GM19240 (cell line): ENCODE results near the gene ENTPD1.
"Not testable (repeated sequence)": the region's sequence is repeated elsewhere in the genome, so short reads cannot be mapped to it uniquely, and the experiment has no call there.

Experiments used
- DNase-seq: peaks from one replicate; pipeline ENCODE4 v3.0.0; 2011; ENCODE audit warnings: low spot score; ENCODE audit not compliant: insufficient read length

The ENTPD1 gene

DNA sequence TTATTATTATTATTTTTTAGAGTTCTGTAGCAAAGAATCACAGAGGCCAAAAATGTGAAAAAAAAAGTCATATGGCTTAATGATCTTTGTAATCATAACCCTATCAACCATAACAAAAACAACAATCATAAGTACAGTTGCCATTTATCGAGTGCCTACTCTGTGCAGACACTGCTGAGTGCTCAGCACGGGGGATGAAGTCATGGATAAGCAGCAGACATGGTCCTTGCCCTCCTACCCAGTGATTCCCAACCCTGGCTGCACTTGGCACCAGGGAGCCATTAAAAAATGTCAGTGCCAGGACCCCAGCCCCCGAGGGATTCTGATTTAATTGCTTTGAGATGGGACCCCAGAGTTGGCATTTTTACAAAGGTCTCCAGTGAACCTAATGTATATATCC lies 38.2 kb downstream of the ENTPD1 start:
- DNase-seq, result no peak

DNA sequence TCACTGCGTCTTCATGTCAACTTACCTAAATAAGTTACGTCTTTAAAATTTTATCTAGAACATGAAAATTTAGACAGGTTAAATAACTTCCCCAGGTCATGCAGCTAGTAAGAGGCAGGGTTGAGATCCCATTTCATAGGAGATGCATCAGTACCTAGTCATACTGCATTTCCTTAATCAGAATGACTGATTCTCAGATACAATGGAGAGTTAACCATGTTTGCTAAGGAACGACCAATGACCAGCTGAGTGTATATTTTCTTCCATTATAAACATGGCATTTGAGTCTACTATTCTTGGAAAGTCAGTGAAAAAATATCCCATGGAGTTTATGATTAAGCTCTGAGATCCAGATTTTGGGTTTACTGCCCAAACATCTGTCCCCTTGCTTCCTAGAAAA lies 39.6 kb downstream of the ENTPD1 start:
- DNase-seq, result no peak

DNA sequence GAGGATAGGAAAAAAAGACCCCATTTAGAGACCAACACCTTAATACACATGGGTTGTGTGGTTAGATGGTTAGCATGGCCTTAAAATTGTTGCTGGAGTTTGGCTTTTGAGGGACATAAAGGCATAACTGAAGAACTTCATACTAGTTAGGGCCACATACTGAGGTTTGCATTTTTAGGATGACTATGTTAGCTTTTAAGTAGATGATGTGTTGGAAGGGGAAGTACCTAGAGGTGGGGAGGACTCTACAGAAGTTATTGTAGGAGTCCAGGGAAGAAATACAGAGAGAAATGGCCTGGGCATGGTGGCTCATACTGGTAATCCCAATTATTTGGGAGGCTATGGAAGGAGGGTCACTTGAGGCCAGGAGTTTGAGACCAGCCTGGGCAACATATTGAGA lies 40.5 kb downstream of the ENTPD1 start:
- DNase-seq, result no peak

DNA sequence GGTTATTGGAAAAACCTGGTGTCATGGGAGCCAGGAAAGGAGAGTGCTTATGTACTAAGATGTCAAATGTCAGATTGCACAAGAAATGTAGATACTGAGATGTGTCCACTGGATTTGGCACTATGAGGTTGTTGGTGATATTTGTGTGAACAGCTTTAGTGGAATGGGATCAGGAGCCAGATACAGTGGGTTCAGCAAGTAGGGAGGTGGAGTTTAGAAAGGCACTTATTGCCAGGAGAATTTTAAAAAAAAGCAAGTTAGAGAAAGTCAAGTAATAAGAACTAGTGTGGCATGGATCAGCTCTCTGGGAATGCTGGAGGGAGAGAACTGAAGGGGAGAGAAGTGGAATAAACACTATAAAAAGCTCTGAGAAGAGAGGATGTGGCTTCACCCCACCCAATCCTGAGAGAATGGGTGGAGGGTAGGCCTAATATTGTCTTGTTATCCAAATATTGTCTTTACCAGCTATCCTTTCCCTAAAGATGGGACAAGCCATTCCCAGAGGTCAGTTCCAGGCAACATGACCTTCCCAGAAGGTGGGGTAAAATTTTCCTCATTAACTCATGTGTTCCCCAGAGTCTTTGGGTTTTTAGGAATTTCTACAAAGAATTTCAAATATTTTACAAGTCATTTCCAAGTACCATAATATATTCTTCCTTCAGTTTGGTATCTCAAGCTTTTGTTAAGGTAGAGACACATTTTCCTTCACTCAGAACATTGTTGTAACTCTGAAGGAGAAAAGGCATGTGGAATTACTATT lies 42.3 kb downstream of the ENTPD1 start:
- DNase-seq, result no peak

DNA sequence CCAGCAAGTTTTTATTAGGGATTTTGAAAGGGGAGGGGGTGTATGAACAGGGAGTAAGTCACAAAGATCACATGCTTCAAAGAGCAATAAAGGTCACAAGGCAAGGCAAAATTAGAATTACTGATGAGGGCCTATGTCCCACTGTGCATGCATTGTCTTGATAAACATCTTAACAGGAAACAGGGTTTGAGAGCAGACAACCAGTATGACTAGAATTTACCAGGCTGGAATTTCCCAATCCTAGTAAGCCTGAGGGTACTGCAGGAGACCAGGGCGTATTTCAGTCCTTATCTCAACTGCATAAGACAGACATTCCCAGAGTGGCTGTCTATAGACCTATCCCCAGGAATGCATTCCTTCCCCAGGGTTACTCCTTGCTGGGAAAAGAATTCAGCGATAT lies 44.3 kb downstream of the ENTPD1 start:
- DNase-seq, result not testable (repeated sequence)

DNA sequence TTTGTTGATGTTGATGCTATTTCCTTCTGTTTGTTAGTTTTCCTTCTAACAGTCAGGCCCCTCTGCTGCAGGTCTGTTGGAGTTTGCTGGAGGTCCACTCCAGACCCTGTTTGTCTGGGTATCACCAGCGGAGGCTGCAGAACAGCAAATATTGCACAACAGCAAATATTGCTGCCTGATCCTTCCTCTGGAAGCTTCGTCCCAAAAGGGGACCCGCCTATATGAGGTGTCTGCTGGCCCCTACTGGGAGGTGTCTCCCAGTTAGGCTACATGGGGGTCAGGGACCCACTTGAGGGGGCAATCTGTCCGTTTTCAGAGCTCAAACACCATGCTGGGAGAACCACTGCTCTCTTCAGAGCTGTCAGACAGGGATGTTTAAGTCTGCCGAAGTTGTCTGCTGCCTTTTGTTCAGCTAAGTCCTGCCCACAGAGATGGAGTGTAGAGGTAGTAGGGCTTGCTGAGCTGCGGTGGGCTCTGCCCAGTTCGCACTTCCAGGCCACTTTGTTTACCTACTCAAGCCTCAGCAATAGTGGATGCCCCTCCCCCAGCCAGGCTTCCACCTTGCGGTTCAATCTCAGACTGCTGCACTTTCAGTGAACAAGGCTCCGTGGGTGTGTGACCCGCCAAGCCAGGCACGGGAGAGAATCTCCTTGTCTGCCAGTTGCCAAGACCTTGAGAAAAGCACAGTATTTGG lies 50.9 kb downstream of the ENTPD1 start:
- DNase-seq, result not testable (repeated sequence)

DNA sequence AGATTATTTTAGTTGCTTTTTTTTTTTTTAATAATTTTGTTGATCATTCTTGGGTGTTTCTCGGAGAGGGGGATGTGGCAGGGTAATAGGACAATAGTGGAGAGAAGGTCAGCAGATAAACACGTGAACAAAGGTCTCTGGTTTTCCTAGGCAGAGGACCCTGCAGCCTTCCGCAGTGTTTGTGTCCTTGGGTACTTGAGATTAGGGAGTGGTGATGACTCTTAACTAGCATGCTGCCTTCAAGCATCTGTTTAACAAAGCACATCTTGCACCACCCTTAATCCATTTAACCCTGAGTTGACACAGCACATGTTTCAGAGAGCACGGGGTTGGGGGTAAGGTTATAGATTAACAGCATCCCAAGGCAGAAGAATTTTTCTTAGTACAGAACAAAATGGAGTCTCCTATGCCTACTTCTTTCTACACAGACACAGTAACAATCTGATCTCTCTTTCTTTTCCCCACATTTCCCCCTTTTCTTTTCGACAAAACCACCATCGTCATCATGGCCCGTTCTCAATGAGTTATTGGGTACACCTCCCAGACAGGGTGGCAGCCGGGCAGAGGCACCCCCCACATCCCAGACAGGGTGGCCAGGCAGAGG lies 52.8 kb downstream of the ENTPD1 start:
- not testable (repeated sequence) for DNase-seq

DNA sequence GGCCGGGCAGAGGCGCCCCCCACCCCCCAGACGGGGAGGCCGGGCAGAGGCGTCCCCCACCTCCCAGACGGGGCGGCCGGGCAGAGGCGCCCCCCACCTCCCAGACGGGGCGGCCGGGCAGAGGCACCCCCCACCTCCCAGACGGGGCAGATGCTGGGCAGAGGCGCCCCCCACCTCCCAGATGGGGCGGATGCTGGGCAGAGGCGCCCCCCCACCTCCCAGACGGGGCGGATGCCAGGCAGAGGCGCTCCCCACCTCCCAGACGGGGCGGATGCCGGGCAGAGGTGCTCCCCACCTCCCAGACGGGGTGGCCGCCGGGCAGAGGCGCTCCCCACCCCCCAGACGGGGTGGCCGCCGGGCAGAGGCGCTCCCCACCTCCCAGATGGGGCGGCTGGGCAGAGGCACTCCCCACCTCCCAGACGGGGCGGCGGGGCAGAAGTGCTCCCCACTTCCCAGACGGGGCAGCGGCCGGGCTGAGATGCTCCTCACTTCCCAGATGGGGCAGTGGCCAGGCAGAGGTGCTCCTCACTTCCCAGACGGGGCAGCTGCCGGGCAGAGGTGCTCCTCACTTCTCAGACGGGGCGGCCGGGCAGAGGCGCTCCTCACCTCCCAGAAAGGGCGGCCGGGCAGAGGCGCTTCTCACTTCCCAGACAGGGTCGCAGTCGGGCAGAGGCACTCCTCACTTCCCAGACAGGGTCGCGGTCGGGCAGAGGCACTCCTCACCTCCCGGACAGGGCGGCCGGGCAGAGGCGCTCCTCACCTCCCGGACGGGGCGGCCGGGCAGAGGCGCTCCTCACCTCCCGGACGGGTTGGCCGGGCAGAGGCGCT lies 53.6 kb downstream of the ENTPD1 start:
- DNase-seq, result no peak

DNA sequence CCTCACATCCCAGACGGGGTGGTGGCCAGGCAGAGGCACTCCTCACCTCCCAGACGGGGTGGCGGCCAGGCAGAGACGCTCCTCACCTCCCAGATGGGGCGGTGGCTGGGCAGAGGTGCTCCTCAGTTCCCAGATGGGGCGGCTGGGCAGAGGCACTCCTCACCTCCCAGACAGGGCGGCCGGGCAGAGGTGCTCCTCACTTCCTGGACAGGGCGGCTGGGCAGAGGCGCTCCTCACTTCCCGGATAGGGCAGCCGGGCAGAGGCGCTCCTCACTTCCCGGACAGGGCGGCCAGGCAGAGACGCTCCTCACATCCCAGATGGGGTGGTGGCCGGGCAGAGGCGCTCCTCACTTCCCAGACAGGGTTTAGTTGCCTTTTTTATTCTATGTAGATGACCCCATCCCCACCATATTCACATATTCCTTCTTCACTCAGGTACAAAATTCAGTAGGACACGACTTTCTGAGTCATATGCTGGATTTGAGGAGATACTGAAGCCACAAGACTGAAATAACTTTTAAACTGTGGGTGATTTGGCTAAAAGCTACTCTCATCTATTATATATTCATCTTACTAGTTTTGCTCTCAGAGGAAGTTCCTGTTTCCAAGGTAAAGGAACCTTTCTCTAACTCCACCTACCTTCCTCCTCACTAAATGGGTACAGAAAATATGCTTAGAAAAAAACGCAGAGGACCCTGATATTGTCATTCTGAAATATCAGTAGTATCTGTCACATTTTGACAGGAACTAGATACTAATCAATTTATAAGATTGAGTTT lies 54.4 kb downstream of the ENTPD1 start:
- DNase-seq, result no peak

DNA sequence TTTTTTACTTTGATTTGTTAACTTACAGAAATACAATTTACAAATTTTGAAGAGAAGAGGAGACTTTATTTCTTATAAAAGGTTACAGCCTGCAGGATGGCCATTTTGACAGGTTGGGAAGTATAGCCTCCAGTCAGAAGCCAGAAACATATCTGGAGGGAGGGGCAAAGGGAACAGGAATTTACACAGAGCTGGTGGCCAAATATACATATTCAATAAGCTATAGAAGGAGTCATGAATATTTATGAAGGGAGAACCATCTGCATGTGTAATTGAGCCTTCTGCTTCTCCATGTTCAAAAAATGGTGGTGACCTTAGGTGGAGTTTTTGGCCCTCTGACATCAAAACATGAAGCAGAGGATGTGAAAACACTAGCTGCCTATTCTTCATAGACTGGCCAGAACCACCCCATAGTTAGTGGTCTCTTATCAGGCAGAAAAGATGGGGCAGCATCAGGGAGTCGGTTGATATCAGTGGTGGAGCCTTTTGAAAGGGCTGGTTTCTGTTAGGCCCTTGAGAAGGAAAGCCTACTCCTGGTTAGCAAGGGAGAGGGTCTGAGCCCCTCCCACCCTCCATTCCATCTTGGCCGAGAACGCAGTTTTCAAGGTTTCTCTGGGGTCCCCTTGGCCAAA lies 57.2 kb downstream of the ENTPD1 start:
- no peak for DNase-seq

DNA sequence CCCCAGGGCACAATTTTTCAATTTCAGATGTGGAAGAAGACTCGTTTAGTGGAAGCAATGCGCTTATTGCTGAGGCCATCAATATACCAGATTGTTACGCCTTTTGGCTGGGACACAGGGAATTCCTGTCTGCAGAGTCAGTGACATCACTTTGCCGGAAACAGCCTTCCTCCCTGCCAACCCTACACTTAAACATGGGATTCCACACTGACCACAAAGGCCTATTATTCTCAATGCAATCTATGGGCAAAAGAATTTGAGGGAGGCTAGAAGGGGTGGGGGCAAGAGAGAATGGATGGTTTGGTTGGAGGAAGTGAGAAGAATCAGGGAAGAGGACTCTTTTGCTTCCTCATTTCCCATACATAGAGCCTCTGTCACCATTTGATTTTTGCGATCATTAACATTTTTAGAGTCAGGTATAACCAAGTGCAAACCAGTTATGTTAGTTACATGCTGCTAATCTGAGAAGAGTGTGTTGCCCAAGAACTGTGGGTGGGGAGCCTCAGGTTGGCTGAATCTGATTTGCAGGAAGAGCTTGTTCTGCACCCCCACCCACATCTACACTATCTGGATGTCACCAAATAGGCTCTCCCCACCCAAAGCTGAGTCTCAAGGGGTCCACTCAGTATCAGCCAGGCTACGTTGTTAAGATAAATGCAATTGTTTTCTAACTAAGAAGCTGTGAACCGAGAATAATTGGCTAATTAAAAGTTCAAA lies 58.2 kb downstream of the ENTPD1 start:
- no peak for DNase-seq

DNA sequence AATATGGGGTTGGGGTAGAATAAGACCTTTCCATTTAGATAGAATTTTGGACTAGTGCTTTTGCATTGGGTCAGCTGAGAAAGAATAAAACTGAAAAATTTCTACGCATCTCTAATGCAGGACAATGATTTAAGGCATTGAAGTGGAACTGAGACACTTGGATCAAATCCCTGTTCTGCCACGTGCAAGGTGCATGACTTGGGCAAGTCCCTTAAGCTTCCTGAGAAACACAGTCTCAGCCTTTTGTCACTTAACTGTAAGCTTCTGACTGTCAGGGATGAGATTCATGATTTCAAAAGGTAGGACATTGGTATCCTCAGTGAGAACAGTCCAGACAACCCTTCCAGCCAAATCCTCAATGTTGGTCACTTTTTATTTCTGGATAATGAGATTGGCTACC lies 59.2 kb downstream of the ENTPD1 start:
- DNase-seq, result no peak

DNA sequence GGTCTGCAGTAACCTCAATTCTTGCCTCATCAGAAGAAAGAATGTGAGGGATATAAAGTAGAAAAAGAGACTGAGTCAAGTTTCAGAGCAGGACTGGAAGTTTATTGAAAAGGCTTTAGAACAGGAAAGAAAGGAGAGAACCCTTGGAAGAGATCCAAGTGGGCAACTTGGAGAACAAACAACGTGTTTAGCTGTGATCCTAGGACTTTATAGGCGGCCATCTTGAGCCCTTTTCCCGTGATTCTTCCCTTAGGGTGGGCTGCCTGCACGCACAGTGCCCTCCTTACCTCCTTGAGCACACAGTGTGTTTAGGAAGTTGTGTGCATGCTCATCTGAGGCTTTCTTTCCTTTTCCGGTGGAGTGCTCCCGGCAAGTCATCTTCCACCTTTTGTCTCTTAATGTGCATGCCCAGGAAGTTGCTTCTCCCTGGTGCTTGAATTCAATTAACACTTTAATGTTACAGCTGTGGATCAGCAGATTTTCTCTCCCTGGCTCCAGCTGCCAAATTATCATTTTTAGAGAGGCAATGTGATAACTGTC lies 59.8 kb downstream of the ENTPD1 start:
- no peak for DNase-seq

DNA sequence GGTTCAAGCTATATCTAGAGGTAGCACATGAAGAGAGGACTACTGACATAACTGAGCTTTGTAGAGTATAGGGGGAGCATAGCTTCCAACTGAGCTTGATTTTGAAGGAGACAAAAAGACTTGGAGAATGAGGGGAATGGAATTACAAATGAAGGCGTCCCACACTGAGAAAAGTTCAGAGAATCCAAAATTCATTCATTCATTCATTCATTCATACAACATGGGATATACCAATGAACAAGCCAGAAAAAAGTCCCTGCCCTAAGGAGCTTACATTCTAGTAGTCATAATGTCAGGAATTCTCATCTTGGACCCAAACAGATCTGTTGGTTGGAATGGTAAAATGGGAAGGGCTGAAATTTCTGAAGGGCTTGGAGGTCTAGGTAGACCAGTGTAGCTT lies 62.0 kb downstream of the ENTPD1 start:
- DNase-seq, result no peak

DNA sequence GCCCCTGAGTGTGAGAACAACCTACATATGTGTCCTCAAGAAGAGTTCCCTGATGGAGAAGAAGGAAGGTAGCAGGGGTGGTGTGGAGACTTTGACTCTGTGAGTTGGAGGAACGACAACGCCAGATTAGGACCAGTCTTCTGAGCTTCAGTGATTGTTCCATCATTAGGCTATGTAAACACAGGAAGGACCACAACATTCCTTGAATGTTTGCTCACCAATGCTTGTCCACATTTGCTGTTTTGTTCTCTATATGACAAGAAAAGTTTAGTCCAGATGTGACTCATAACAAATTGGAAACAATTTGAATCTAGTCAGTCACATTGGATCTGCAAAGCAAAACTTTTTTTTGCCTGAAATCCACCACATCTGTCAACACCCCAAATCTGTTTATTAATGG lies 62.7 kb downstream of the ENTPD1 start:
- DNase-seq, result no peak

DNA sequence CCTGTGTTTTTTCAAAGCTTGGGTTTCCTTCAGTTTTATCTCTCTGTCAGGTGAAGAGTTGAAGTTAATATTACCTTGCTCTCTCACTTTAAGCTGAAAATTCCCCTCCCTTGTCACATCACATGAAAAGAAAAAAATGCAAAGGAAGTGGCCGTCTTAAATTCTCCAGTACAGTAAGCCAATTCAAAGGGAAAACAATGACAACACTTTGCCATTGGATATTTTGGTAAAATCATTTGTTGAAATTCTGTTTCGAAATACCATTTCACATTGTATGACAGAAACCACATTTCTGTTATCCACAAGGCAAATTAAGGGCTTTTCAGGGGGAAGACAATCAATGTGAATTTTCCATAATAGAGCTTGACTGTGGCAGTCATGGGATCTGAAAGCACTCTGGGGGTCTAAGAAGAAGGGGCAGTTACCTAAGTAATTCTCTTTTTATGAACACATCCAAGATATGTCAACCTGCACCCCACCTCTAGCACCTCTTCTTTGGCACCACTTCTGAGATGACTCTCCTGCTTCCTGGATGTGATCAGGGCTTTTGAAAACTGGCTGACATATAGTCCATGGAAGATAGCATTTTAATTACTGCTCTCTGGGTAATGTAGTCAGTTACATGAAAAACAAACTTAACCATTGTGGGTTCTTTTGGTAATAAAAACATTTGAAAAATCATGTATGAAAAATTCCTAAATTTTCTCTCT lies 63.8 kb downstream of the ENTPD1 start:
- DNase-seq, result no peak

DNA sequence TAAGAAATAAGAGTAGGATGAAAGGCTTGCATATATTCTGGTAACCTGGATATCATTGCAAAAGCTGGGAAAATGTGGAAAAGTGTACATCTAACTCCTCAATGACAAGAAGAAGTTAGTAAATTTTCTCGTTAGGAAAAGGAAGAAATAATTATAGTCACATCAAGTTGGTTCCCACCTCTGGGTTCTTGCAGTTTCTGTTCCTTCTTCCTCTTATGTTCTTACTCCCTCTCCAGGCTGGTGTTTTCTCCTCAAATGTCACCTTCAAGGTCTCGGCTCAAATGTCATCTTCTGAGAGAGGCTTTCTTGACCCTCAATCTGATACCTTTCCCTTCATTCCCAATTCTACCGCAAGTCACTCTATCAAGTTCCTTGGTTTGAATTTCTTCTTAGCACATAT lies 64.4 kb downstream of the ENTPD1 start:
- DNase-seq, result no peak

DNA sequence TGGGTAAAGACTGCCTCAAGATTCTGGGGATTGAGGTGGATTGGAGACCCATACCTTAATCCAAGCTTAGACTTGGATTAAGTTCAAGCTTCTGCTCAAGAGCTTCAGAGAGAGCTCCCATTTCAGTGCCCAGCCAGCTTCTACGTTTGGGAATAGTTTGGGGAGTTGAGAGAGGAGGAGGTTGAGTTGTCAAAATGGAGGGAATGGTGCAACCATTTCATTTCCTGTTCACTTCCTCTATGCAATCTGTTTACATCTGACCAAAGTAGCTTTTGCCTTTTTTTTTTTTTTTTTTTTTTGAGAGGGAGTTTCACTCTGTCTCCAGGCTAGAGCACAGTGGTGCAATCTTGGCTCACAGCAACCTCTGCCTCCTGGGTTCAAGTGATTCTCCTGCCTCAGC lies 65.8 kb downstream of the ENTPD1 start:
- no peak for DNase-seq

DNA sequence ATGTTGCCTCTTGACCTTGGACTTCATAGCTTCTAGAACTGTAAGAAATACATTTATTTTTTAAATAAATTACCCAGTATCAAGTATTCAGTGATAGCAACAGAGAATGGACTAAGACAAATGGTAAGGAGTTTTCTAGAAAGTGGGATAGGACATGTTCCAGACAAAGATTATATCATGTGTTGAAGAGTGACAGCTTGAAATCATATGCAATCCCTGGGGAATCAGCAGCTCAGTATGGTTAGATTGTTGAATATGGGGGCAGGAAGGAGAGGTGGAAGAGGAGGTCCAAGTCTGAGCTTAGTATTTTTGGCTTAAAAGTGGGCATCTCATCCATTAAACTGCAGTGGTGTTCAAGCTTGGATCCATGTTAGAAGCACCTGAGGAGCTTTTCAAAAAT lies 74.1 kb downstream of the ENTPD1 start:
- DNase-seq, result no peak
